KMS-11 (cell line): ENCODE data around the gene NLRC3.

Source experiments
- H2AFZ ChIP-seq: fragments of 200-600 bp; sonication (generic); 2 replicates; pipeline ENCODE4 v1.6.1; 2016; ENCODE audit warnings: antibody characterized with exemption, mixed run types, low read depth
- H3K27ac ChIP-seq: fragments of 200-600 bp; sonication (generic); 2 replicates; pipeline ENCODE4 v1.6.1; 2016; ENCODE audit warnings: mild to moderate bottlenecking, mixed run types
- H3K27me3 ChIP-seq: fragments of 200-600 bp; sonication (generic); 2 replicates; pipeline ENCODE4 v1.6.1; 2017; ENCODE audit warnings: mild to moderate bottlenecking, low read depth, mixed run types, moderate library complexity; ENCODE audit not compliant: insufficient read depth
- H3K36me3 ChIP-seq: fragments of 200-600 bp; sonication (generic); 2 replicates; pipeline ENCODE4 v1.6.1; 2017; ENCODE audit warnings: mild to moderate bottlenecking, mixed run types; ENCODE audit not compliant: insufficient read depth
- H3K4me1 ChIP-seq: fragments of 200-600 bp; sonication (generic); 2 replicates; pipeline ENCODE4 v1.6.1; 2016; ENCODE audit warnings: mild to moderate bottlenecking, low read depth, mixed run types; ENCODE audit not compliant: poor library complexity, severe bottlenecking
- H3K4me2 ChIP-seq: fragments of 200-600 bp; sonication (generic); 2 replicates; pipeline ENCODE4 v1.7.0; 2016; ENCODE audit warnings: mild to moderate bottlenecking, mixed run types
- H3K4me3 ChIP-seq: fragments of 200-600 bp; sonication (generic); IDR thresholded peaks from 2 replicates; pipeline ENCODE4 v1.6.1; 2017; ENCODE audit warnings: low read depth, low read length, mixed read lengths; ENCODE audit not compliant: insufficient read depth
- H3K79me2 ChIP-seq: fragments of 200-600 bp; sonication (generic); 2 replicates; pipeline ENCODE4 v1.6.1; 2016; ENCODE audit warnings: low read depth, mixed run types; ENCODE audit not compliant: insufficient read depth
- H3K9ac ChIP-seq: fragments of 200-600 bp; sonication (generic); 2 replicates; pipeline ENCODE4 v1.6.1; 2016; ENCODE audit warnings: mild to moderate bottlenecking, mixed run types
- H4K20me1 ChIP-seq: fragments of 200-600 bp; sonication (generic); 2 replicates; pipeline ENCODE4 v1.6.1; 2016; ENCODE audit warnings: mild to moderate bottlenecking, mixed run types; ENCODE audit not compliant: insufficient read depth
- TF ChIP-seq, protein P1 (sequence below): fragments of 200-600 bp; sonication (generic); conservative IDR thresholded peaks from 2 replicates; pipeline ENCODE4 v1.6.1; 2017; ENCODE audit warnings: low read depth, mild to moderate bottlenecking, antibody characterized with exemption, low read length, moderate library complexity, mixed read lengths

The NLRC3 gene

GRCh38 chr16:3525951-3526350 is 51.3 kb downstream of the NLRC3 start:
- H3K36me3 ChIP-seq: no peaks in the 10 kb centered on the region
- no peak overlapping the region for H3K4me2 ChIP-seq
- no peak overlapping the region for H2AFZ ChIP-seq
- H4K20me1 ChIP-seq: no peaks in the 10 kb centered on the region
- TF ChIP-seq, protein P1, sequence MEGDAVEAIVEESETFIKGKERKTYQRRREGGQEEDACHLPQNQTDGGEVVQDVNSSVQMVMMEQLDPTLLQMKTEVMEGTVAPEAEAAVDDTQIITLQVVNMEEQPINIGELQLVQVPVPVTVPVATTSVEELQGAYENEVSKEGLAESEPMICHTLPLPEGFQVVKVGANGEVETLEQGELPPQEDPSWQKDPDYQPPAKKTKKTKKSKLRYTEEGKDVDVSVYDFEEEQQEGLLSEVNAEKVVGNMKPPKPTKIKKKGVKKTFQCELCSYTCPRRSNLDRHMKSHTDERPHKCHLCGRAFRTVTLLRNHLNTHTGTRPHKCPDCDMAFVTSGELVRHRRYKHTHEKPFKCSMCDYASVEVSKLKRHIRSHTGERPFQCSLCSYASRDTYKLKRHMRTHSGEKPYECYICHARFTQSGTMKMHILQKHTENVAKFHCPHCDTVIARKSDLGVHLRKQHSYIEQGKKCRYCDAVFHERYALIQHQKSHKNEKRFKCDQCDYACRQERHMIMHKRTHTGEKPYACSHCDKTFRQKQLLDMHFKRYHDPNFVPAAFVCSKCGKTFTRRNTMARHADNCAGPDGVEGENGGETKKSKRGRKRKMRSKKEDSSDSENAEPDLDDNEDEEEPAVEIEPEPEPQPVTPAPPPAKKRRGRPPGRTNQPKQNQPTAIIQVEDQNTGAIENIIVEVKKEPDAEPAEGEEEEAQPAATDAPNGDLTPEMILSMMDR: no peak
- no peaks in the 10 kb centered on the region for H3K79me2 ChIP-seq
- H3K27me3 ChIP-seq: no peaks in the 10 kb centered on the region
- no peak overlapping the region for H3K27ac ChIP-seq
- H3K9ac ChIP-seq: no peak overlapping the region
- no peak overlapping the region for H3K4me3 ChIP-seq
- peaks cover 3% of the 10 kb centered on the region for H3K4me1 ChIP-seq

- H3K36me3 ChIP-seq: no peaks in the 10 kb centered on the region
- H2AFZ ChIP-seq: no peak overlapping the region
- no peak overlapping the region for H3K4me3 ChIP-seq
- H3K4me2 ChIP-seq: no peak overlapping the region
- no peak overlapping the region for H3K27ac ChIP-seq
- H3K4me1 ChIP-seq: peaks cover 7% of the 10 kb centered on the region
- TF ChIP-seq, protein P1: no peak
- no peaks in the 10 kb centered on the region for H3K79me2 ChIP-seq
- H4K20me1 ChIP-seq: no peaks in the 10 kb centered on the region
- H3K27me3 ChIP-seq: no peaks in the 10 kb centered on the region
- H3K9ac ChIP-seq: no peak overlapping the region
These were observed 53.9 kb downstream of the NLRC3 start for GRCh38 chr16:3523281-3523680.

GRCh38 chr16:3520841-3521240 is 56.4 kb downstream of the NLRC3 start:
- Histone ChIP-seq H3K4me3 (no peak overlapping the region), H3K4me2 (no peak overlapping the region), H4K20me1 (no peaks in the 10 kb centered on the region), H3K79me2 (no peaks in the 10 kb centered on the region), H3K9ac (no peak overlapping the region), H3K27me3 (no peaks in the 10 kb centered on the region), H3K4me1 (peaks cover 17% of the 10 kb centered on the region), H3K27ac (no peak overlapping the region), H2AFZ (no peak overlapping the region), H3K36me3 (no peaks in the 10 kb centered on the region)
- TF ChIP-seq, protein P1: no peak

GRCh38 chr16:3520413-3520812 is 56.8 kb downstream of the NLRC3 start:
- Histone ChIP-seq H3K27me3 (no peaks in the 10 kb centered on the region), H3K79me2 (no peaks in the 10 kb centered on the region), H3K9ac (no peak overlapping the region), H3K36me3 (no peaks in the 10 kb centered on the region), H3K4me1 (peaks cover 22% of the 10 kb centered on the region), H3K27ac (no peak overlapping the region), H3K4me2 (no peak overlapping the region), H4K20me1 (no peaks in the 10 kb centered on the region), H3K4me3 (no peak overlapping the region), H2AFZ (no peak overlapping the region)
- TF ChIP-seq, protein P1: no peak
